Gastrocnemius medialis (tissue), 4 donors: ENCODE measurements around the gene YTHDC2.

Source experiments
- CTCF ChIP-seq, 5 experiments: fragments of 450-650 bp in 3 of 5; fragments of 200-600 bp in 2 of 5; sonication (generic) in 2 of 5; IDR thresholded peaks in 4 of 5; conservative IDR thresholded peaks in 1 of 5; 1 replicate in 4 of 5; 2 replicates in 1 of 5; pipeline ENCODE4 v1.5.1; 2016 to 2019; ENCODE audit warnings: antibody characterized with exemption in 5 of 5, mild to moderate bottlenecking in 3 of 5, moderate library complexity in 3 of 5
- POLR2A ChIP-seq, 2 donors: fragments of 450-650 bp; IDR thresholded peaks; one replicate each; pipeline ENCODE4 v1.6.1; 2017; ENCODE audit warnings: antibody characterized with exemption in 2 of 2, mild to moderate bottlenecking in 2 of 2, moderate library complexity in 2 of 2

DNA sequence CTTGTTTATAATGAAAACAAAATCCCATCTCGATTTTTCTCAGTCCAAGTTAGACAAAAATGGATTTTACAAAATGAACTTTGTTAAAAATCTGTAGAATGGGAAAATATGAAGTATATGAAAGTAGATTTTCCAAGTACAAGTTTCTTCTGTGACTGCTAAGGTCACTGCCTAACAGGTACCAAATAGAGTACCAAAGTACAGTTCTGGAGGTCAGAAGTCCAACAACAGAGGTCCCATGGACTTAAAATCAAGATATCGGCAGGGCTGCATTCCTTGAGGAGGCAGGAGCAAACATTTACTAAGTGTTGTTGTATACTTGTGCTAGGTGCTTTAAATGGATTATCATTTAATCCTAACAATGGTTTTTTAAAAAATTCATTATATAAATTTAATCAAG, 5.9 kb downstream of the YTHDC2 start:
- no peak for TF ChIP-seq CTCF (IDR thresholded peaks at IDR 0.05 in 4 of 5, conservative IDR thresholded peaks at IDR 0.05 in 1 of 5)
- TF ChIP-seq POLR2A (IDR thresholded peaks at IDR 0.05), result no peak
